Small intestine (tissue), 16 donors: ENCODE measurements around the gene MAGED2. TPM values are rescaled to one million over a fixed set of nuclear protein-coding genes. Genes with fewer than 3 reads are reported as not detected.
"Not testable (repeated sequence)": the region's sequence is repeated elsewhere in the genome, so short reads cannot be mapped to it uniquely, and the experiment has no call there.

Source experiments
- DNase-seq, 2 donors: peaks; one replicate each; pipeline versions ENCODE4 v3.0.0 to v3.0.0-alpha.2; 2013
- FAIRE-seq: peaks from 2 replicates; lab custom pipeline; 2012; peaks lifted over from hg19 to GRCh38; lab: Jason Lieb, UNC
- H3K27ac ChIP-seq, 3 donors: one replicate each; pipeline ENCODE4 v1.5.1; 2013; ENCODE audit warnings: low read length in 2 of 3, mild to moderate bottlenecking in 2 of 3, control low read depth in 1 of 3, inconsistent platforms in 1 of 3, low read depth in 1 of 3, moderate library complexity in 1 of 3
- H3K27me3 ChIP-seq, 3 donors: one replicate each; pipeline ENCODE4 v1.6.1; 2013; ENCODE audit warnings: low read length in 3 of 3, inconsistent platforms in 1 of 3; ENCODE audit not compliant: control insufficient read depth in 3 of 3, insufficient read depth in 3 of 3
- H3K36me3 ChIP-seq, 3 donors: one replicate each; pipeline ENCODE4 v1.6.1; 2013; ENCODE audit warnings: low read length in 3 of 3, inconsistent platforms in 1 of 3, low read depth in 1 of 3, mild to moderate bottlenecking in 1 of 3, moderate library complexity in 1 of 3; ENCODE audit not compliant: control insufficient read depth in 3 of 3, insufficient read depth in 2 of 3
- H3K4me1 ChIP-seq, 3 donors: one replicate each; pipeline ENCODE4 v1.6.1; 2013; ENCODE audit warnings: low read length in 2 of 3, inconsistent platforms in 1 of 3, low read depth in 1 of 3, mild to moderate bottlenecking in 1 of 3, moderate library complexity in 1 of 3; ENCODE audit not compliant: control insufficient read depth in 3 of 3, insufficient read depth in 2 of 3
- H3K4me3 ChIP-seq, 3 donors: one replicate each; pipeline ENCODE4 v1.5.1; 2013; ENCODE audit warnings: low read length in 3 of 3, control low read depth in 1 of 3, inconsistent platforms in 1 of 3, low read depth in 1 of 3, mild to moderate bottlenecking in 1 of 3, moderate library complexity in 1 of 3
- H3K9me3 ChIP-seq, 2 donors: one replicate each; pipeline ENCODE4 v1.6.1; 2013; ENCODE audit warnings: low read depth in 1 of 2, low read length in 1 of 2; ENCODE audit not compliant: control insufficient read depth in 2 of 2, insufficient read depth in 1 of 2
- WGBS, 3 donors: extraction: QIAGEN DNeasy Blood & Tissue Kit; methylation state at CpG; one replicate each; pipeline ENCODE4 v1.1.7; 2013; 5-methylcytosine and 5-hydroxymethylcytosine counted together
- long read RNA-seq, 10 donors: transcript quantifications; one replicate each; lab custom pipeline, GENCODE V29; 2026
- polyA plus RNA-seq, 4 donors: library from polyadenylated mRNA; stranded (reverse) in 3 of 4; unstranded in 1 of 4; fragments of 200-250 nt in 3 of 4; fragments of 120-200 nt in 1 of 4; gene quantifications; one replicate each; pipeline versions ENCODE4 v1.2.1 to v1.2.3, GENCODE V29; 2013
- donor health status: healthy with polysubstance abuse.
- donor health status: control.
- donor health status: control.
- donor health status: Bipolar disorder and iron deficiency.
- donor health status: healthy.

Gene MAGED2
- polyA plus RNA-seq: 100 to 1,000 TPM in 1 of 4 donors, 10 to 100 TPM in 3; 42.2 to 292 (median 78.8) TPM
- long read RNA-seq, donor 1, transcript MAGED2-203 (12 exons, 2,066 nt): minor isoform, 21 of 314 reads
- long read RNA-seq, donor 1, transcript MAGED2-204 (13 exons, 2,048 nt): minor isoform, 21 of 314 reads
- long read RNA-seq, donor 1, transcript MAGED2-206 (13 exons, 2,189 nt): major isoform, 99 of 314 reads
- long read RNA-seq, donor 1, partial matches to known transcripts: 147 of 314 reads
- long read RNA-seq, donor 1, other reads (novel, unspliced or antisense): 20 of 314 reads
- long read RNA-seq, donor 2, transcript MAGED2-206 (13 exons, 2,189 nt): major isoform, 16 of 34 reads
- long read RNA-seq, donor 2, partial matches to known transcripts: 13 of 34 reads
- long read RNA-seq, donor 2, other reads (novel, unspliced or antisense): 0 of 34 reads
- long read RNA-seq, donor 3, transcript MAGED2-206 (13 exons, 2,189 nt): major isoform, 14 of 80 reads
- long read RNA-seq, donor 3, transcript MAGED2-204 (13 exons, 2,048 nt): minor isoform, 5 of 80 reads
- long read RNA-seq, donor 3, partial matches to known transcripts: 56 of 80 reads
- long read RNA-seq, donor 3, other reads (novel, unspliced or antisense): 0 of 80 reads
- long read RNA-seq, donor 4, partial matches to known transcripts: 0 of 1 reads
- long read RNA-seq, donor 4, other reads (novel, unspliced or antisense): 0 of 1 reads
- long read RNA-seq, donor 5, transcript MAGED2-203 (12 exons, 2,066 nt): minor isoform, 5 of 52 reads
- long read RNA-seq, donor 5, transcript MAGED2-206 (13 exons, 2,189 nt): major isoform, 13 of 52 reads
- long read RNA-seq, donor 5, transcript MAGED2-209 (2 exons, 691 nt): minor isoform, 6 of 52 reads
- long read RNA-seq, donor 5, partial matches to known transcripts: 26 of 52 reads
- long read RNA-seq, donor 5, other reads (novel, unspliced or antisense): 0 of 52 reads
- long read RNA-seq, donor 6, transcript MAGED2-204 (13 exons, 2,048 nt): minor isoform, 6 of 103 reads
- long read RNA-seq, donor 6, transcript MAGED2-206 (13 exons, 2,189 nt): major isoform, 41 of 103 reads
- long read RNA-seq, donor 6, partial matches to known transcripts: 50 of 103 reads
- long read RNA-seq, donor 6, other reads (novel, unspliced or antisense): 0 of 103 reads
- long read RNA-seq, donor 7, transcript MAGED2-203 (12 exons, 2,066 nt): minor isoform, 11 of 308 reads
- long read RNA-seq, donor 7, transcript MAGED2-204 (13 exons, 2,048 nt): minor isoform, 29 of 308 reads
- long read RNA-seq, donor 7, transcript MAGED2-206 (13 exons, 2,189 nt): major isoform, 108 of 308 reads
- long read RNA-seq, donor 7, partial matches to known transcripts: 147 of 308 reads
- long read RNA-seq, donor 7, other reads (novel, unspliced or antisense): 9 of 308 reads
- long read RNA-seq, donor 8, transcript MAGED2-206 (13 exons, 2,189 nt): major isoform, 11 of 20 reads
- long read RNA-seq, donor 8, partial matches to known transcripts: 6 of 20 reads
- long read RNA-seq, donor 8, other reads (novel, unspliced or antisense): 0 of 20 reads
- long read RNA-seq, donor 9, transcript MAGED2-206 (13 exons, 2,189 nt): major isoform, 8 of 25 reads
- long read RNA-seq, donor 9, partial matches to known transcripts: 15 of 25 reads
- long read RNA-seq, donor 9, other reads (novel, unspliced or antisense): 0 of 25 reads
- long read RNA-seq, donor 10, transcript MAGED2-203 (12 exons, 2,066 nt): minor isoform, 14 of 276 reads
- long read RNA-seq, donor 10, transcript MAGED2-206 (13 exons, 2,189 nt): major isoform, 100 of 276 reads
- long read RNA-seq, donor 10, transcript MAGED2-204 (13 exons, 2,048 nt): minor isoform, 17 of 276 reads
- long read RNA-seq, donor 10, partial matches to known transcripts: 131 of 276 reads
- long read RNA-seq, donor 10, other reads (novel, unspliced or antisense): 12 of 276 reads

GRCh38 chrX:54807524-54808108, at the start of gene MAGED2:
Gene MAGED2, plus strand, starts transcription at chrX:54807745. Its CDS starts 1,587 bp downstream, at chrX:54809332.
- Histone ChIP-seq H3K4me1 (peaks cover 0 to 14% (median 0%) of the 10 kb centered on the region in 3 donors), H3K27ac (peak within 1 kb of the TSS; percentile 38 to 95 (median 87)), H3K4me3 (peak within 1 kb of the TSS; percentile 59 to 79 (median 60)), H3K9me3 (no peaks in the 10 kb centered on the region), H3K36me3 (peaks cover 0 to 32% (median 3%) of the 10 kb centered on the region in 3 donors), H3K27me3 (no peaks in the 10 kb centered on the region)
- 0 to 39% (median 11%) methylated on average over 17 of the region's 17 CpGs for WGBS, 3 donors
- DNase-seq: peak in 1 of 2 donors; percentile 70
- no peak for FAIRE-seq

- 68 to 84% (median 78%) methylated on average over 13 to 21 of the region's 21 CpGs for WGBS, 3 donors
- no peaks in the 10 kb centered on the region for H3K9me3 ChIP-seq
- H3K27me3 ChIP-seq: no peaks in the 10 kb centered on the region
- no peaks in the 10 kb centered on the region for H3K36me3 ChIP-seq
- no peak for FAIRE-seq
- DNase-seq: no peak
- no peak overlapping the region for H3K4me3 ChIP-seq
- no peaks in the 10 kb centered on the region for H3K4me1 ChIP-seq
- no peak overlapping the region for H3K27ac ChIP-seq
Measured at GRCh38 chrX:54758114-54759055, 49.2 kb upstream of the MAGED2 start.

- peak overlapping the region in 1 of 3 donors; percentile 62 for H3K27ac ChIP-seq
- 24 to 67% (median 42%) methylated on average over 1 of the region's 2 CpGs for WGBS, 3 donors
Measured at GRCh38 chrX:54774391-54775094, 33.0 kb upstream of the MAGED2 start.

GRCh38 chrX:54776061-54776460, 31.5 kb upstream of the MAGED2 start:
- WGBS, 3 donors: 75 to 88% (median 80%) methylated on average over 6 of the region's 6 CpGs
- Histone ChIP-seq H3K4me3 (no peak overlapping the region), H3K27me3 (no peaks in the 10 kb centered on the region), H3K9me3 (no peaks in the 10 kb centered on the region), H3K4me1 (no peaks in the 10 kb centered on the region), H3K27ac (no peak overlapping the region), H3K36me3 (no peaks in the 10 kb centered on the region)
- no peak for FAIRE-seq
- DNase-seq: no peak

More at GRCh38 chrX:54774391-54775094, 33.0 kb upstream of the MAGED2 start:
- peak in 1 of 2 donors; percentile 17 for DNase-seq
- not testable (repeated sequence) for H3K27me3 ChIP-seq, H3K4me3 ChIP-seq, H3K36me3 ChIP-seq, FAIRE-seq, H3K9me3 ChIP-seq, H3K4me1 ChIP-seq

- 69 to 86% (median 84%) methylated on average over 6 of the region's 6 CpGs for WGBS, 3 donors
- H3K27ac ChIP-seq: no peak overlapping the region
- H3K4me1 ChIP-seq: no peaks in the 10 kb centered on the region
- H3K9me3 ChIP-seq: no peaks in the 10 kb centered on the region
- DNase-seq (peak in 1 of 2 donors; percentile 1), FAIRE-seq (no peak)
- H3K36me3 ChIP-seq: no peaks in the 10 kb centered on the region
- no peaks in the 10 kb centered on the region for H3K27me3 ChIP-seq
- no peak overlapping the region for H3K4me3 ChIP-seq
Measured at GRCh38 chrX:54776987-54777672, 30.4 kb upstream of the MAGED2 start.

GRCh38 chrX:54785901-54786300, 21.6 kb upstream of the MAGED2 start:
- Histone ChIP-seq H3K36me3 (no peaks in the 10 kb centered on the region), H3K27ac (no peak overlapping the region), H3K4me1 (no peaks in the 10 kb centered on the region), H3K27me3 (no peaks in the 10 kb centered on the region), H3K4me3 (no peak overlapping the region), H3K9me3 (no peaks in the 10 kb centered on the region)
- DNase-seq: no peak
- WGBS, 3 donors: 22 to 45% (median 31%) methylated on average over 4 of the region's 4 CpGs
- FAIRE-seq: no peak
